HG03439 (cell line): ENCODE measurements around the gene ADGRE1.

Experiments used
- ATAC-seq: cut with Tn5 transposase; IDR thresholded peaks from one replicate; pipeline ENCODE4 v1.9.1; 2021; ENCODE audit warnings: mild to moderate bottlenecking, moderate library complexity; ENCODE audit not compliant: unreplicated experiment

The ADGRE1 gene

DNA sequence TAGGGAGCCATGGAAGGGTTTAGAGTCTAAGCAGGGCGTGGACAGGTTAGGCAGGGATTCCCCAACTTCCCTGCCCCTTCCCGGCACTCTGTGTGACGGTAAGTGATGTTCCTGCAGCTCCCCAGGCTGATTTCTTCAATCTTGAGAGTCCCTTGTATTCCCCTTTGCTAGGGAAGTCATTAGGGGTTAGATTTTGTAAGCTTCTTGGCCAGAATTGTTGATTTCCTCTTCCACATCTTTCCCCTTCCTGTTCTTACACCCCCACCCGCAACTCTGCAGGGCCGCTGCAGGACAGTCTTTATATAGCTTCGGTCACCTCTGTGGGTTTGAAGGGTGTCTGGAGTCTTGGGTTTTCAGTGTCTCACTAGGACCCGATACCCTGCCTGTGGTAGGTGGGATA, 10.6 kb upstream of the ADGRE1 start:
- no peak for ATAC-seq

DNA sequence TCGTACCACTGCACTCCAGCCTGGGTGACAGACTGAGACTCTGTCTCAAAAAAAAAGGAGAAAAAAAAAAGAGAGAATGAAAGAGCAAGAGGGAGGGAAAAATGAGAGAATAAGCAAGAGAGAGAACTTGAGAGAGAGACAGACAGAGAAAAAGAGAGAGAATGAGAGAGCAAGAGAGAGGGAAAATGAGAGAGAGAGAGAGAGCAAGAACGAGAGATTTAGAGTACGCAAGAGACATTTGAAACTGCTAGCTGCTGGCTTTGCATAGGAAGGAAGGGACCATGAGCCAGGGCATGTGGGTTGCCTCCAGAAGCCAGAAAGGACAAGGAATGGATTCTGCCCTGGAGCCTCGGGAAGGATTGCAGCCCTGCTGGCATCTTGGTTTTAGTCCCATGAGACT, 9.6 kb upstream of the ADGRE1 start:
- ATAC-seq, result no peak

DNA sequence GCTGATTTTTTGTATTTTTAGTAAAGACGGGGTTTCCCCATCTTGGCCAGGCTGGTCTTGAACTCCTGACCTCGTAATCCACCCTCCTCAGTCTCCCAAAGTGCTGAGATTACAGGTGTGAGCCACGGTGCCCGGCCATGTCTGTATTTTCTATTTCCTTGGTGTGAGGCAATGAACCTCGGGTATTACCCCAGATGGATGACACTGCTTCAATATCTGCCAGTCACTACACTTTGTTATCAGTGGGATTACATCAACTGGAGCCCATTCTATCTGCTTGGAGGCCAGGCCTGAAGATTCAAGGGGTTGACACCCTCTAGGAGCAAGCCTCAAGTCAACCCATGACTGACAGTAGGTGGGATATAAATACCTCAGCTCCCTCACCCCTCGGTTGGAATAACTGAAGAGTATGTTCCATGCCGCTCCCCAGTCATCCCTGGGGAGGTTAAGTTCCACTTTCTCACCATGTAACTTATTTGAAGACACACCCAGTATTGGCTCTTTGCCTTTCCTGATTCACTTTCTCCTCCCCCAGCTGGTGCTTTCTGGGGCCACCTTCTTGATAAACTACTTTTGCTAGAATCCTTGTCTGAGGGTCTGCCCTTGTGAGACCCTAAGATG, 992 bp upstream of the ADGRE1 start:
- ATAC-seq, result no peak

DNA sequence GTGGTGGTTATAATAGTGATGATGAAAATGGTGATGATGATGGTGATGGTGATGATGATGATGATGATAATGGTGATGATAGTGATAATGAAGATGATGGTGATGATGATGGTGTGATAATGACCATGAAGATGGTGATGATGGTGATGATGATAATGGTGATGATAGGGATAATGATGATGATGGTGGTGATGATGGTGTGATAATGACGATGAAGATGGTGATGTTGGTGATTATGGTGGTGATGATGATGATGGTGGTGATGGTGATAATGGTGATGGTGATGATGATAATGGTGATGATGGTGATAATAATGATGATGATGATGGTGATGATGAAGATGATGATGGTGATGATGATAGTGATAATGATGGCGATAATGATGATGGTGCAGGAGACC, 1.6 kb downstream of the ADGRE1 start:
- no peak for ATAC-seq

DNA sequence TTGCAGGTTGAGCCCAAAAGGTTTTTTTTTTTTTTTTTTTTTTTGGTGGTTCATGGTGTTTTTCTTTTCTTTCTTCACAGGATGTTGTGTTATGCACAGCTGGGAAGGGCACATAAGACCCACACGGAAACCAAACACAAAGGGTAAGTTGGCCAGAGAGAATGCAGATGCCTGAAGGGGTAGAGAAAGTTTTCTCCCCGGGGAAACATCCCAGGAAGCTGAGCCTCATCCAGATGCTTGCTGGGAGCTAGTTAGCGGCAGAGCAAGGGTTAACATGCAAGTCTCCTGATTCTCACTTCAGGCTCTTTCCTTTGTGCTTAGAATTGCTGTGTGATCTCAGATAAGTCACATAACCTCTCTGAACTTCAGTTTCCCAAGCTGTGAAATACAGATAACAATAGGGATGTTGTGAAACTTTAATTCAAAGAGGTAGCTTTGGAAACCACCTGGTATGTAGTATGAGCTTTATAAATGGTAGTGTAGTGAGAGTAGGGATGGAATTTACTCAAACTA, 3.1 kb downstream of the ADGRE1 start:
- ATAC-seq, result no peak

DNA sequence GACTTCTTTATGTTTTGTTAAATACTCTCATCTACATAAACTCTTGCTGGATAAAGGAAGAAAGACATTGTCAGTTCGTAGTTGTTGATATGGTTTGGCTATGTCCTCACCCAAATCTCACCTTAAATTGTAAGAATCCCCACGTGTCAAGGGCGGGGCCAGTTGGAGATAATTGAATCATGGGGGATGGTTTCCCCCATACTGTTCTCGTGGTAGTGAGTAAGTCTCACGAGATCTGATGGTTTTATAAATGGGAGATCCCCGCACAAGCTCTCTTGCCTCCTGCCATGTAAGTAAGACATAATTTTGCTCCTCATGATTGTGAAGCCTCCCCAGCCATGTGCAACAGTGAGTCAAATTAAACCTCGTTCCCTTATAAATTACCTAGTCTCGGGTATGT, 3.6 kb downstream of the ADGRE1 start:
- no peak for ATAC-seq

DNA sequence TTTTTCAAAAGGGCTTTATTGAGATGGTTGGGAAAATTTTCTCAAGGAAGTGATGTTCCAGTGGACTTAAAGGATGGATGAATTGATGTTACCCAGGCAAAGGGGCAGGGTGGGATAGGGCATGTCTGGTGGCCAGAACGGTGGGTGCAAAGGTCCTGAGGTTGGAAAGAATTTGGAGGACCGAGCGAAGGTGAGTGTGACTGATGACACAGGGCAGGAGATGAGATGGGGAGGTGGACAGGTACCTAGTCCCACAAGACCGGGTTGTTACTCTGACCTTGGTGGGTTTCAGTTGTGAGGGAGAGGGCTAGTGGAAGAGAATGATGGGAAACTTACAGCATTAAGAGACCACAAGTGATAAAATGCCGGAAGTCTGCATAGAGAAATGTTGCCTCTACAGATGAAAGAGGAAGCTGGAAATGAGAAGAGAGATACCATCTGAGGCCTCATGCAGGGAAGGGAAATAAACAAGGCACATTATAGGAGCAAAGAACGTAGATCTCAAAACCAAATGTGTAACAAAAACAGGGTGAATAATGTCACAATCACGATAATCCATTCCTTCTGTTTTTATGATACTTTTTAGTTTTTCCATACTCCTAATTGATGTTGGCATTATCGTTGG, 4.5 kb downstream of the ADGRE1 start:
- no peak for ATAC-seq

DNA sequence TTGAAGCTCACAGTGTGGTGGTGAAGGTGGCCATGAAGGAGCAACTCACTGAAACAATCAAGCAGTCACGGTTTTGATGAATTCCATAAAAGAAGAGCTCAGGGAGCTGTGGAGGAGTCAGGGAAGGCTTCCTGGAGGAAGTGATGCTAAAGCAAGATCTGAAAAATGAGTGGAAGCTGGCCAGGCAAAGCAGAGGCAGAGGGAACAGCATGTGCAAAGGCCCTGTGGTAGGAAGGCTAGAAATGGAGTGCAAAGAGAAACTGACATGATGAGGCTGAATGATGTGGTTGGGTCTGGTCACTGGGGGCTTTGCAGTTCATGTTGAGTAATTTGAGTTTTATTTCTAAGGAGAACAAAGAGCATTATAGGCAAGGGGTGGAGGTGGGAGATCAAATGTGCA, 6.9 kb downstream of the ADGRE1 start:
- no peak for ATAC-seq

DNA sequence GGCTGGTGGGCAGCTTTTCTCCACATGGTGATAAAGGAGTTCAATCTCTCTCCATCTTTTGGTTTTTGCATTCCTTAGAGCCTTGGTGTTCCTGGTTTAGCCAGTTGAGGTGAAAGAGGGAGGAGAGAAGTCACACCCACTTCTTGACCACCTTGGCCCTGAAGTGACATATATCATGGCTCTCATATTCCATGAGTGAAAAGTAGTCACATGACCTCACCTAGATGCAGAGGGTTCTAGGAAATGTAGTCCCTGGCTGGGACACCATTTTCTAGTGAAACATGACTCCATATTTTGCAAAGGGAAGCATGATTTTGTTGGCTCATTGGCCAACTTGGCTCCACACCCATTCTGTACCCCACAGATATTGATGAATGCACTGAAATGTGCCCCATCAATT, 16.1 kb downstream of the ADGRE1 start:
- no peak for ATAC-seq

DNA sequence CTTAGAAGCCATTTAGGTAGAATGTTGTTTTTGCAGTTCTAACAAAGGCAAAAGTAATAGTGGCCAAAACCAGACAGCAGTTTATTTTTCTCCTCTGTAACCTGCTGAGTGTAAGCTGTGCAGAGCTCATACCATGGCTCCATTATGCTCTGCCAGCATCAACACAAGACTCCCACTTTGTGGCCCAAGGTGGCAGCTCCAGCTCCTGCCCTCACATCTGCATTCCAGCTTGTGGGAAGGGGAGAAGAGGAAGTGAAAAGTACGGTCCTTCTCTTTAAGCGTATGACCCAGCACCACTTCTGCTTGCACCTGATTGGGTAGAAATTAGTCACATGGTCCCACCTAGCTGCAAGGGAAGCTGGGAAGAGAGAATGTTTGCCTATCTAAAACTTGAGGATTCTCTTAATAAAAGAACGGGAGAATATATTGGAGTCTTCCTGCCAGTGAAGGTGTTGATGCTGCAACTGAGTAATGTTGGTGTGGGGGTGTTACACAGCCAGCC, 19.2 kb downstream of the ADGRE1 start:
- no peak for ATAC-seq

DNA sequence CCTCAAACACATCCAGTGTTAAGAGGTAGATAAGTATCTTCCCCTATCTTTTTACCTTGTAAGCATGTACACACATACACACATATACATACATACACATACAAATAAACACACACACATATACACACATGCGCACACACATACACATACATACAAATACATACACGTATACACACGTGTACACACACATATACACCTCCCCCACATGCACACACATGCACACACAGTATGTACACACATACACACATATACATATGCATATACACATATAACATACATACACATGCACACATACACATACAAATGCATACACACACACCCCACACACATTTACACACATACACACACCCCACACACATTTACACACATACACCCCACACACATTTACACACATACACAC, 24.1 kb downstream of the ADGRE1 start:
- ATAC-seq, result no peak

DNA sequence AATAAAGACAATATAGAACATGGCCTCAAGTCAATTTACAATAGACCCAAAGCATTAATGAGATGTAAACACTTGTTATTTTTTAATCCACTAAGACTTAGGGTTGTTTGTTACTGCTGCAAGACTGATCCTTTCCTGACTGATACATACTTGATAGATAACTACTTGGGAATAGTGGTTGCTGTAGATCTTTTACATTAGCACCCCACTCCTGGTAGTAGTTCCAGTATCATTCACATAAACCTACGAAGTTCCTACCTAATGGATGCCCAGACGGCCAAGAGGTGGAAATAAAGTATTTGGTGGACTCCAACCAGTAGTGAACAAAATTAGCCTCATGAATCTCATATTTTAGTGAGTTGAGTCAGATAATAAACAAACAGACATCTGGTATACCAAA, 26.9 kb downstream of the ADGRE1 start:
- no peak for ATAC-seq

DNA sequence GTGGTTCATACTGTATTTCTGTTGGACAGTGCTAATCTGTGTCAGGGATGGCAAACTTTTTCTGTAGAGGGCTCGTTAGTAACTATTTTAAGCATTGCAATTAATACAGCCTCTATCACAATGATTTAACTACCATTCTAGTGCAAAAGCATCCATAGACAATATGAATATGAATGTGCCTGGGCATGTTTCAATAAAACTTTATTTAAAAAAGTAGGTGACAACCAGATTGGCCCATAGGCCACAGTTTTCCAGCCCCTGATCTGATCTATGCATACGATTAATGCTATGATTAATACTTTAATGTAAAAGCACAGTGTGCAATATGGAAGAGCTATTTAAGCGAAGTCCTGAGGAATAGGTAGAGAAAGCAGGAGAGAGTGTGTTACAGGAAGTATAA, 29.6 kb downstream of the ADGRE1 start:
- no peak for ATAC-seq

DNA sequence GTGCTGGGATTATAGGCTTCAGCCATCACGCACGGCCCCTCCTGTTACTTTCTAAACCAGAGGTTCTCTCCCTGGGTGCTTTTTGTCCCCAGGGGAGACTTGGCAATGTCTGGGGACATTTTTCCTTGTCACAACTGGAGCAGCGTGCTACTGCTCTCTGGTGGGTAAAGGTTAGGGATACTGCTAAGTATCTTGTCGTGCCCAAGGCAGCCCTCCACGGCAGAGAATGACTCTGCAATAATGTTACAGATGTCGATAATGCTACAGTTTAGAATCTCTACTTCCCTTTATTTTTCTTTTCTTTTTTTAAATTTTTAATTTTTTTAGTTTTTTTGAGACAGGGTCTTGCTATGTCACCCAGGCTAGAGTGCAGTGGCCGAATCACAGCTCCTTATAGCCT, 38.0 kb downstream of the ADGRE1 start:
- ATAC-seq, result no peak

DNA sequence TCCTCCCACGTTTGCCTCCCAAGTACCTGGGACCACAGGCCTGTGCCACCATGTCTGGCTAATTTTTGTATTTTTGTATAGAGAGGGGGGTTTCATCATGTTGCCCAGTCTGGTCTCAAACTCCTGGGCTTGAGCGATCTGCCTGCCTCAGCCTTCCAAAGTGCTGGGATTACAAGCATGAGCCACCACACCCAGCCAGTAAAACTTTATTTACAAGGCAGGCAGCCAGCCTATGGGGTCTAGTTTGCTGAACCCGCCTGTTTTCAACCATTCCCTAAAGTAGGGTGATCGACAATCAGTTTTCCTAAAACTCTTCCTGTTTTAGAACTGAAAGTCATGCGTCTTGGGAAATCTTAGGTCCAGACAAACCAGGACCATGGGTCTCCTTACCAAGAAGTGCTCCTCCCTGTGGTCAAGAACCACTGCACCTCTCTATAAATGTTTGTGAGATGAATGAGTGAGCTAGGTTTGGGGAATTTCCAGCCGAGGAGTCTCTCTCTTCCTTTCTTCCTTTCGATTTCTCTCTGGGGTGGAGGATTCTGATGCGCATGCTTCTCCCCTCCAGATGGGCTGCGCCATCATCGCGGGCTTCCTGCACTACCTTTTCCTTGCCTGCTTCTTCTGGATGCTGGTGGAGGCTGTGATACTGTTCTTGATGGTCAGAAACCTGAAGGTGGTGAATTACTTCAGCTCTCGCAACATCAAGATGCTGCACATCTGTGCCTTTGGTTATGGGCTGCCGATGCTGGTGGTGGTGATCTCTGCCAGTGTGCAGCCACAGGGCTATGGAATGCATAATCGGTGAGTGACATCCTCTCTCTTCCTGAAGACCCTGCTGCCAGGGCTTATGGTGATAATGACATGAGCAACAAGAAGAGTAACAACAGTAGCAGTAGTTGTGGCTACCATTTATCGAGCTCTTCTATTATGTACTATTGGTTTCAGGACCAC, 38.7 kb downstream of the ADGRE1 start:
- no peak for ATAC-seq

DNA sequence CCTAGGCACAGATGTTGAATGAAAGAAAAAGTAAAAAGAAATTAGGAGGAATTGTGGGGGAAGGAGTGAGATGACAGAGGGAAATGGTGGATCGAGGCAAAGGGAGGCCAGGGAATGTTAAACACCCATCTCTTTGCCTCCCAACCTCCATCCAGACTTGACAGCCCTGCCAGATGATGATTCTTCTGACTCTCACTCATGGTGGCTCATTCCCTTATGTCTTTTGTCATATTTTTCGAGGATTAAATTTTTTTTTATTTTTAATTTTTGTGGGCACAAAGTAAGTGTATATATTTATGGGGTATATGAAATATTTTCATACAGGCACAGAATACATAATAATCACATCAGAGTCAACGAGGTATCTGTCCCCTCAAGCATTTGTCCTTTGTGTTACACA, 42.8 kb downstream of the ADGRE1 start:
- ATAC-seq, result no peak

DNA sequence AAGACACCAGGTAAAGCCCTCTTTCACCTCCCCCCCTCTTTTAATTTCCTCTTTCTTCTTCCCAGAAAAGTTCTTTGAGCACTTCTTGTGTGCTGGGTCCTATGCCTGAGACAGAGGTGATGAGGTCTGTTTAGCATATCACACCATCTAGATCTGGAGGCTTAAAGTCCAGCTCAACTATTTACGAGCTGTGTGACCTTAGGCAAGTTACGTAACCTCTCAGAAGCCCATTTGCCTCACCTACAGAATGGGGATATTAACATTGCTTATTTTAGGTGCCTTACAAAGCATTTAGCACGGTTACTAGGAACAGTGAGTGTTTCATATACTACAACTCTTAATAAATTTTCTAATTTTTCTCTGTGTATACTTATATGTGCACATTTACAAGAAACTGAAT, 47.7 kb downstream of the ADGRE1 start:
- ATAC-seq, result no peak

DNA sequence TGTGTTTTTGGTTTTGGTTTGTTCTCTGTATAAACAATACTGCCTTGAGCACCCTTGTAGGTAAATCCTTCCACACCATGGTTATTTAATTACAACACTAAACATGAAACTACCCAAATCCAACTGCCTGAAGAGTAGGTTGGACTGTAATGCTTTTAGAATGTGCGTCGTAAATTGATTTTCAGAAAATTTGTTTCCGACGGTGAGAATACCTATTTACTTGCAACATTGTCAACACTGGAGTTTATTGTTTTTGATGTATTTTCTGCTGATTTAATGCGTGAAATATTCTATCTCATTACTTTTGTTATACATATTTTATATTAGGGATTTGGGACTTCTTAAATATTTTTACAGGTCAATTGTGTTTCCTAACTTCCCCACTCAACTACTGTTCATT, 48.2 kb downstream of the ADGRE1 start:
- ATAC-seq, result no peak

DNA sequence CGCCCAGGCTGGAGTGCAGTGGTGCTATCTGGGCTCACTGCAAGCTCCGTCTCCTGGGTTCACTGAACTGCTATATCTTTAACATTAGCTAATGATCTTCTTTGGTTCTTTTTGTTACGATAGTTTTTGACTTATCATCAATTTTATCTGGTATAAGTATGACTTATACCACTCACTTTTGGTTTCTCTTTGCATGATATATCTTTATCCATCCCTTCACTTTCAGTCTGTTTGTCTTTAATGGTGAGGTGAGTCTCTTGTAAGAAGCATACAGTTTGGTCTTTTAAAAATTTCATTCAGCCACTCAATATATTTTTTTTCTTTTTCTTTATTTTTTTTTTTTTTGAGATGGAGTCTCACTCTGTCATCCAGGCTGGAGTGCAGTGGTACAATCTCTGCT, 58.4 kb downstream of the ADGRE1 start:
- no peak for ATAC-seq

DNA sequence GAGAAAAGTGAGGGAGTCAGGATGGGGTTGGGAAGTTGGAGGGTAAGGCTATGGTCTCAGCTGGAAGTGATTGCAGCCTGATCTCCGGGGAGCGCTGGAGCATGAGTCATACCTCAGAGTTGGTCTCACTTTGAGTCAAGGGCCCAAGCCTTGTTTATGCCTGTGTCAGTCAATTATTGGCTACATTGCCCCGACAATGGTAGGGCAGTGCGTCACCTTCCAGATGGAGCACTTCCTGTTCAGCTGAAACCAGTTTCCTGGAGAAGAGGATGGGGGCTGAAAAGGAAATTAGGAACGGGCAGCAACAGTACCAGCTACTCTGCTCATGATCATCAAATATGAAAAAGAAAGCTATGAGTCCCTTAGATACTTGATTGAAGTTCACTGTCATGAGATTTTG, 60.4 kb downstream of the ADGRE1 start:
- no peak for ATAC-seq

DNA sequence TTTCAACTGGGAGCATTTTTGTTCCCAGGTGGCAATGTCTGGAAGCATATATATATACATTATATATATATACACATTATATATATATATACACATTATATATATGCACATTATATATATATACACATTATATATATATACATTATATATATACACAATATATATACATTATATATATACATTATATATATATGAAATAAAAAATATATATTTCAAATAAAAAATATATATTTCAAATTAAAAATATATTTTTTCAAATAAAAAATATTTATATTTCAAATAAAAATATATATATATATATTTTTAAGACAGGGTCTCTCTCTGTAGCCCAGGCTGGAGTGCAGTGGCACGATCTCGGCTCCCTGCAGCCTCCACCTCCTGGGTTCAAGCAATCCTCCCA, 61.5 kb downstream of the ADGRE1 start:
- ATAC-seq, result no peak

DNA sequence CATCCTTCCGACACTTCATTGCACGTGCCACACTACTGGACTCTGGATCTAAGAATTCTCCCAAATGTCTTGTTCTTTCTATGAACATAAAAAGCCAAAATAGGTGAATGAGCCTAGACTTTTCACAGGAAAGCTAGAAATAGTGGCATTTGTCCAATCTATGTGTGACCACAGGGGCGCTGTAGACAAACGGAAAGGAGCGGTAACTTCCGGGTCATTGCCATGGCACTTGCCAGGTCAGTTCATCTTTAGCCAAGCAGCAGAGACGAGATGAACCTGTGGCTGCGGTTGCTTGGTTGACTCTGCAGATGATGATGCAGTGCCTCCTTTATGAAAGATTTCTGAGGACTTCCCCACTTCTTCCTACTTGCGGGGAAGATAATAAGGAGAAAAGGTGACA, 65.6 kb downstream of the ADGRE1 start:
- ATAC-seq, result no peak
